ENCODE data around the gene ICE2.
"Not testable (repeated sequence)": the region's sequence is repeated elsewhere in the genome, so short reads cannot be mapped to it uniquely, and the experiment has no call there.

The ICE2 gene

GRCh38 chr15:60416484-60416883 lies 62.5 kb downstream of the ICE2 start:
- no peak overlapping the region for H3K27ac ChIP-seq (ENCODE audit: low read depth, low read length)

GRCh38 chr15:60414016-60414682 lies 64.8 kb downstream of the ICE2 start:
- Histone ChIP-seq H3K9me3 (ENCODE audit: control insufficient read depth in 5 of 5, low read length in 5 of 5) (no peaks in the 10 kb centered on the region), H3K4me1 (ENCODE audit: control insufficient read depth in 5 of 5, insufficient read depth in 5 of 5, low read length in 5 of 5) (peaks cover 4 to 31% (median 21%) of the 10 kb centered on the region in 5 donors), H3K36me3 (ENCODE audit: control insufficient read depth in 5 of 5, insufficient read depth in 5 of 5, low read length in 5 of 5) (no peaks in the 10 kb centered on the region), H3K9ac (ENCODE audit: low read length in 5 of 5) (no peak overlapping the region), H3K27ac (ENCODE audit: low read depth, low read length) (peak overlapping the region; percentile 88), H3K27me3 (ENCODE audit: control insufficient read depth in 5 of 5, insufficient read depth in 4 of 5, low read length in 5 of 5) (no peaks in the 10 kb centered on the region), H3K4me3 (ENCODE audit: low read depth in 1 of 5, low read length in 5 of 5) (no peak overlapping the region)

More at GRCh38 chr15:60416484-60416883, 62.5 kb downstream of the ICE2 start:
- Histone ChIP-seq H3K4me1 (ENCODE audit: control insufficient read depth in 5 of 5, insufficient read depth in 5 of 5, low read length in 5 of 5) (peaks cover 4 to 30% (median 21%) of the 10 kb centered on the region in 5 donors), H3K27me3 (ENCODE audit: control insufficient read depth in 5 of 5, insufficient read depth in 4 of 5, low read length in 5 of 5) (no peaks in the 10 kb centered on the region), H3K36me3 (ENCODE audit: control insufficient read depth in 5 of 5, insufficient read depth in 5 of 5, low read length in 5 of 5) (no peaks in the 10 kb centered on the region), H3K4me3 (ENCODE audit: low read depth in 1 of 5, low read length in 5 of 5) (no peak overlapping the region), H3K9ac (ENCODE audit: low read length in 5 of 5) (no peak overlapping the region), H3K9me3 (ENCODE audit: control insufficient read depth in 5 of 5, low read length in 5 of 5) (no peaks in the 10 kb centered on the region)

- Histone ChIP-seq H3K27me3 (ENCODE audit: control insufficient read depth in 5 of 5, insufficient read depth in 4 of 5, low read length in 5 of 5) (no peaks in the 10 kb centered on the region), H3K27ac (ENCODE audit: low read depth, low read length) (peak overlapping the region; percentile 88), H3K4me1 (ENCODE audit: control insufficient read depth in 5 of 5, insufficient read depth in 5 of 5, low read length in 5 of 5) (peaks cover 4 to 31% (median 25%) of the 10 kb centered on the region in 5 donors), H3K9me3 (ENCODE audit: control insufficient read depth in 5 of 5, low read length in 5 of 5) (no peaks in the 10 kb centered on the region), H3K36me3 (ENCODE audit: control insufficient read depth in 5 of 5, insufficient read depth in 5 of 5, low read length in 5 of 5) (no peaks in the 10 kb centered on the region), H3K9ac (ENCODE audit: low read length in 5 of 5) (peak overlapping the region in 1 of 5 donors; percentile 50), H3K4me3 (ENCODE audit: low read depth in 1 of 5, low read length in 5 of 5) (peak overlapping the region in 1 of 5 donors; percentile 35)
These were observed 65.6 kb downstream of the ICE2 start for GRCh38 chr15:60413231-60413824.

- H3K36me3 ChIP-seq (ENCODE audit: control insufficient read depth in 5 of 5, insufficient read depth in 5 of 5, low read length in 5 of 5) = not testable (repeated sequence)
- H3K4me1 ChIP-seq (ENCODE audit: control insufficient read depth in 5 of 5, insufficient read depth in 5 of 5, low read length in 5 of 5) = peaks cover 4 to 35% (median 30%) of the 10 kb centered on the region in 5 donors
These were observed 66.1 kb downstream of the ICE2 start for GRCh38 chr15:60412807-60413206.

GRCh38 chr15:60411774-60412425 lies 67.0 kb downstream of the ICE2 start:
- Histone ChIP-seq H3K9ac (ENCODE audit: low read length in 5 of 5) (peak overlapping the region in 1 of 5 donors; percentile 26), H3K4me3 (ENCODE audit: low read depth in 1 of 5, low read length in 5 of 5) (no peak overlapping the region), H3K9me3 (ENCODE audit: control insufficient read depth in 5 of 5, low read length in 5 of 5) (no peaks in the 10 kb centered on the region), H3K27ac (ENCODE audit: low read depth, low read length) (peak overlapping the region; percentile 38), H3K27me3 (ENCODE audit: control insufficient read depth in 5 of 5, insufficient read depth in 4 of 5, low read length in 5 of 5) (no peaks in the 10 kb centered on the region), H3K4me1 (ENCODE audit: control insufficient read depth in 5 of 5, insufficient read depth in 5 of 5, low read length in 5 of 5) (peaks cover 4 to 39% (median 31%) of the 10 kb centered on the region in 5 donors), H3K36me3 (ENCODE audit: control insufficient read depth in 5 of 5, insufficient read depth in 5 of 5, low read length in 5 of 5) (no peaks in the 10 kb centered on the region)

More at GRCh38 chr15:60412807-60413206, 66.1 kb downstream of the ICE2 start:
- H3K4me3 ChIP-seq (ENCODE audit: low read depth in 1 of 5, low read length in 5 of 5) = peak overlapping the region in 1 of 5 donors; percentile 35
- H3K9ac ChIP-seq (ENCODE audit: low read length in 5 of 5); H3K27me3 ChIP-seq (ENCODE audit: control insufficient read depth in 5 of 5, insufficient read depth in 4 of 5, low read length in 5 of 5); H3K9me3 ChIP-seq (ENCODE audit: control insufficient read depth in 5 of 5, low read length in 5 of 5): not testable (repeated sequence)
- peak overlapping the region; percentile 88 for H3K27ac ChIP-seq (ENCODE audit: low read depth, low read length)

- not testable (repeated sequence) for H3K27ac ChIP-seq (ENCODE audit: low read depth, low read length); H3K9me3 ChIP-seq (ENCODE audit: control insufficient read depth in 5 of 5, low read length in 5 of 5); H3K36me3 ChIP-seq (ENCODE audit: control insufficient read depth in 5 of 5, insufficient read depth in 5 of 5, low read length in 5 of 5); H3K4me3 ChIP-seq (ENCODE audit: low read depth in 1 of 5, low read length in 5 of 5); H3K27me3 ChIP-seq (ENCODE audit: control insufficient read depth in 5 of 5, insufficient read depth in 4 of 5, low read length in 5 of 5); H3K9ac ChIP-seq (ENCODE audit: low read length in 5 of 5)
- peaks cover 4 to 43% (median 36%) of the 10 kb centered on the region in 5 donors for H3K4me1 ChIP-seq (ENCODE audit: control insufficient read depth in 5 of 5, insufficient read depth in 5 of 5, low read length in 5 of 5)
These were observed 68.6 kb downstream of the ICE2 start for GRCh38 chr15:60410350-60410749.

GRCh38 chr15:60408463-60408981 lies 70.4 kb downstream of the ICE2 start:
- no peaks in the 10 kb centered on the region for H3K27me3 ChIP-seq (ENCODE audit: control insufficient read depth in 5 of 5, insufficient read depth in 4 of 5, low read length in 5 of 5)
- H3K9me3 ChIP-seq (ENCODE audit: control insufficient read depth in 5 of 5, low read length in 5 of 5) = no peaks in the 10 kb centered on the region
- peak overlapping the region; percentile 70 for H3K27ac ChIP-seq (ENCODE audit: low read depth, low read length)
- no peak overlapping the region for H3K4me3 ChIP-seq (ENCODE audit: low read depth in 1 of 5, low read length in 5 of 5)
- H3K4me1 ChIP-seq (ENCODE audit: control insufficient read depth in 5 of 5, insufficient read depth in 5 of 5, low read length in 5 of 5) = peaks cover 3 to 32% (median 28%) of the 10 kb centered on the region in 5 donors
- H3K9ac ChIP-seq (ENCODE audit: low read length in 5 of 5) = no peak overlapping the region
- no peaks in the 10 kb centered on the region for H3K36me3 ChIP-seq (ENCODE audit: control insufficient read depth in 5 of 5, insufficient read depth in 5 of 5, low read length in 5 of 5)

- H3K27me3 ChIP-seq (ENCODE audit: control insufficient read depth in 5 of 5, insufficient read depth in 4 of 5, low read length in 5 of 5) = no peaks in the 10 kb centered on the region
- H3K9me3 ChIP-seq (ENCODE audit: control insufficient read depth in 5 of 5, low read length in 5 of 5) = no peaks in the 10 kb centered on the region
- H3K27ac ChIP-seq (ENCODE audit: low read depth, low read length) = peak overlapping the region; percentile 70
- H3K36me3 ChIP-seq (ENCODE audit: control insufficient read depth in 5 of 5, insufficient read depth in 5 of 5, low read length in 5 of 5) = no peaks in the 10 kb centered on the region
- peaks cover 0 to 25% (median 20%) of the 10 kb centered on the region in 5 donors for H3K4me1 ChIP-seq (ENCODE audit: control insufficient read depth in 5 of 5, insufficient read depth in 5 of 5, low read length in 5 of 5)
- H3K4me3 ChIP-seq (ENCODE audit: low read depth in 1 of 5, low read length in 5 of 5) = no peak overlapping the region
- no peak overlapping the region for H3K9ac ChIP-seq (ENCODE audit: low read length in 5 of 5)
These were observed 71.5 kb downstream of the ICE2 start for GRCh38 chr15:60407415-60407805.

- Histone ChIP-seq H3K27ac (ENCODE audit: low read depth, low read length) (peak overlapping the region; percentile 70), H3K36me3 (ENCODE audit: control insufficient read depth in 5 of 5, insufficient read depth in 5 of 5, low read length in 5 of 5) (no peaks in the 10 kb centered on the region)
These were observed 72.2 kb downstream of the ICE2 start for GRCh38 chr15:60406513-60407414.

More at GRCh38 chr15:60406513-60407414, 72.2 kb downstream of the ICE2 start:
- Histone ChIP-seq H3K27me3 (ENCODE audit: control insufficient read depth in 5 of 5, insufficient read depth in 4 of 5, low read length in 5 of 5) (no peaks in the 10 kb centered on the region), H3K4me3 (ENCODE audit: low read depth in 1 of 5, low read length in 5 of 5) (no peak overlapping the region), H3K9ac (ENCODE audit: low read length in 5 of 5) (no peak overlapping the region), H3K4me1 (ENCODE audit: control insufficient read depth in 5 of 5, insufficient read depth in 5 of 5, low read length in 5 of 5) (peaks cover 0 to 21% (median 17%) of the 10 kb centered on the region in 5 donors), H3K9me3 (ENCODE audit: control insufficient read depth in 5 of 5, low read length in 5 of 5) (no peaks in the 10 kb centered on the region)
